Metanephros (tissue), 2 donors: ENCODE data around the gene NDUFS3. TPM values are rescaled to one million over a fixed set of nuclear protein-coding genes. Genes with fewer than 3 reads are reported as not detected.

ENCODE experiments used
- small RNA-seq: library from RNA; depleted of rRNA; stranded (forward); fragments of <200 nt; gene quantifications from one replicate; pipeline ENCODE3, GENCODE V24; 2014; ENCODE audit warnings: low replicate concordance
- total RNA-seq: library from RNA; depleted of rRNA; stranded (reverse); fragments of >200 nt; gene quantifications from one replicate; pipeline ENCODE4 v1.2.3, GENCODE V29; 2014

The NDUFS3 gene
- 52.8 TPM for total RNA-seq

DNA sequence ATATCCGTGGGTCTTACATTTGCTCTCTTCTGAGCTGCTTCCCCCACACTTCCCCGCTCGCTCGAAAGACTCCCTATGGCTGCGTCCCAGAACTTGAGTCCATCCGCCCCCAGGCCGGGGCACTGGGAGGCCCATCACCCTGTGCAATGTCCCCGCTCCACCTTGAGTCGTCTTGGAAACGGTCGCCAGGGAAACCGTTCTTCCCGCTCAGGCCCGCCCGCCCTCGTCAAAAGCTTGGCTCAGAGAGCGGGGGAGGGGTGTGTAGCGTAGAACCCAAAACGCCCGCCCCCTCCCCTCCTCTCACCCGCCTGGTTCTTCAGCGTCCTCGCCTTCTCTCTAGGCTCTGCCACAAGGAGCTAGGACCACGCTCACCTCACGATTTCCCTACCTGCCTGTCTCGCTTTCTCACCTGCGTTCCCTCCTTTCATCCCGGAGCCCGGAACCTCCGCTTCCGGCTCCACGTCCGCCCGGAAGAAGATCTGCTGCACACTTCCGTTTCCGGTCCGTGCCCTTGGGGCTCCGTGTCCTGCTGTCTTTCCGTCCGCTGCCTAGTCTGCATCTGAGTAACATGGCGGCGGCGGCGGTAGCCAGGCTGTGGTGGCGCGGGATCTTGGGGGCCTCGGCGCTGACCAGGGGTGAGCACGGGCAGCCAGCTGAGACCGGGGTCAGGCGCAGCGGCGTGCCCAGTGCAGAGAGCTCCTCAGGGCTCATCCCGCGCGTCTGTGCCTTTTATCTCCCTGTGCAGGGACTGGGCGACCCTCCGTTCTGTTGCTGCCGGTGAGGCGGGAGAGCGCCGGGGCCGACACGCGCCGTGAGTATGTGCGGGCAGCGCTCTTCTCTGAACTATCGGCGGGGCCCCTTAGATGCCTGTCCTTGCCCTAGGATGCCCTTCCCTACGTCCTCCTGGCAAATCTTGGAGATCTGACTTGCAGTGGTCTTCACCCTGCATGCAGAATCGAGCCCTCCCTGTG, at the start of gene NDUFS3, which contains the start of gene KBTBD4:
TSS of gene NDUFS3 (plus strand) at position 551 of the 971 bp plus-strand sequence. CDS start at position 569, 18 bp downstream.
TSS of gene KBTBD4 (minus strand) at position 447 of the 971 bp plus-strand sequence. CDS start at position 428, 19 bp downstream.

DNA sequence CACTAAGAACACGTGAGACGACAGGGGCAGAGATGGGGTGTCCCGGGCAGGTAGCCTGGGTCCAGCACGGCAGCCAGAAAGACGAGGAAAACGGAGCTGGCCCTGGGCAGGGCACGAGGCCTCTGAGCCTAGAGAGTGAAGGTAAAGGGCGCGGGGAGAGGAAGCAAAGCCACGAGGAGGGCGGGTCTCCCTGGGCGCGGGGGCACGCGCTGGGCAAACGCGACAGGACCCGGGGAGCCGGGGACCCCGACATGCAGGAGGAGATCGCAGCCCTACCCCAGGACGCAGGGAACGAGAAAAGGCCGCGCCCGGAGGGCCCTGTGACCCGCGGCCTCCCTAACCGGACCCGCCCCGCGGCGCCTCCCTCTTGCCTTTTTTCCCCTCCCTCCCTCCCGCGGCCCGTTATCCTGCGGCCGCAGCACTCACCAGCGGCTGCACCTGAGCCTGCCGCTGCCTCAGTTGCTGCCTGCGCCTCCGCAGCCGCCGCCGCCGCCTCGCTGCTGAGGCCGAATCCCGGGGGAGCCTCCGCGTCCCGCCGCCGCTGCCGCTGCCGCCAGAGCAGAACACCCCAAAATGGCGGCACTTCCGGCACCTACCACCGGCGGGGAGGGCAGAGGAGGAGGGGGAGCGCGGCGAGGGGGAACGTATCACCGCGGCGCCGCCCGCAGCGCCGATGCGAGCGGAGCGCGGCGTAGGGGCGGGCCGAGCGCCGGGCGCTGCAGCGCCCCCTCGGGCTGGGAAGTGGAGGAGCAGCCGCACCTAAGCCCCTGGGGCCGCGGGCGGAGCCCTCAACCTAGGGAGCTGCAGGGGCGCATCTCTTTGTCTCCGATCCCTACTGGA, 26.1 kb upstream of the NDUFS3 start, which contains the start of gene CELF1:
TSS of gene CELF1 (minus strand) at position 567 of the 840 bp plus-strand sequence. CDS start 53,609 bp downstream, outside the sequence.

DNA sequence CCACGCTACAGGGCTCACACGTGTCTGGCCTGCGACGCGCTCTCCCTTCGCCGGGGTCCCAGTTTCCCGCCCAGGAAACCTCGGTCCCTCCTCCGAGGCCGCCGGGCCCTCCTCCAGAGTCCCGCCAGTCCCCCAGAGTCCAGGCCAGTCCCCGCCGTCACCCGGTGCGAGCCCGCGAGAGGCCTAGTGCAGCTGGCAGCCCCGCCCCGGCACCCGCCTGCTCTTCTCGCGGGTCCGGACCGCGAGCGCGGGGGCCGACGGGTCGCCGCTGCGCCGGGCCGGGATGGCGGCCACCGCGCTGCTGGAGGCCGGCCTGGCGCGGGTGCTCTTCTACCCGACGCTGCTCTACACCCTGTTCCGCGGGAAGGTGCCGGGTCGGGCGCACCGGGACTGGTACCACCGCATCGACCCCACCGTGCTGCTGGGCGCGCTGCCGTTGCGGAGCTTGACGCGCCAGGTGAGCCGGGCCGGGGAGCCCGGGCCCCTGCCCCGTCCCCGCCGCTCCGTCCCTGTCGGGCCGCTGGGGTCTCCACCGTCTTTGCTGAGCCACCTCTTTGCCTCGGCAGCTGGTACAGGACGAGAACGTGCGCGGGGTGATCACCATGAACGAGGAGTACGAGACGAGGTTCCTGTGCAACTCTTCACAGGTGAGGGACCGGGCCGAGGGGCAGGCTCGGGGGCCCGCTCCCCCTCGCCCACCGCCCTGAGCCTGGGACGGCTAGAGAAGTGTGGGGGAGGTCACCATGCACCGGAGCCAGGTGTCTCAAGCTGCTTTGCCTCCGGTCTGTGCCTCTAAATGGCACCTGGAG, 13.3 kb upstream of the NDUFS3 start, which contains the start of gene PTPMT1:
TSS of gene PTPMT1 (plus strand) at position 260 of the 809 bp plus-strand sequence. CDS start at position 284, 24 bp downstream.

DNA sequence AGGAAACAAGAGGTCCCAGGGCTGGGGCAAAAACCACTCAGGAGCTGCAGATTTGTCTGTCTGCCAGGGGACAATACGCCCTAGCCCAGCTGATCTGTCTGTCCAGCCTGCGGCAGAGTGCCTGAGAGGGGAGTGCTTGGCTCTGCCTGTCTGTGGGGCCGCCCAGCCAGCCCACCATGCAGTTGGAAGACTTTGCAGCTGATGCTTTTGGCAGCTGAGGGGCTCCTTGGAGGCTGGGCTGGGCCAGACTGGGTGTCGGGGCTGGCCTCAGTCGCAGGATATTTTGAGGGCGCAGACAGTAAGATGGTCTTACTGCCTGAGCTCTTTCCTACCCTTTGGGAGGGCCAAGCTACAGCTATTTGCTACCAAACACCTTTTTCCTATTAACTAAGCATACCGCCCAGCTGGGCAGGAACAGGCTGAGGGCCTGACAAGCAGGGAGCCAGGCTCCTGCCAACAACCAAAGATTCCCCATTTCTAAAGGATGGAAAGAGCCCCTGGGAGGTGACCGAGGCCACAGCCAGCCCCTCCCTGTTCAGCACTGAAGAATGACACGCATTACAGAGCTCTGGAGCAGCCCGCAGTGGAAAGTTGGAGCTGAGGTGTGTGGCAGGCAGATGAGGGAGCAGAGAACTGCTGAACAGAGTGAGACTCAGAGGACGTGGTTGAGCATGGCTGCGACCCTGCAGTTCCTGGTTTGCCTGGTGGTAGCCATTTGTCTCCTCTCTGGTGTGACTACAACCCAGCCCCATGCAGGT, 7.4 kb downstream of the NDUFS3 start, which contains the start of gene FAM180B:
TSS of gene FAM180B (plus strand) at position 581 of the 758 bp plus-strand sequence. CDS start at position 672, 91 bp downstream.

DNA sequence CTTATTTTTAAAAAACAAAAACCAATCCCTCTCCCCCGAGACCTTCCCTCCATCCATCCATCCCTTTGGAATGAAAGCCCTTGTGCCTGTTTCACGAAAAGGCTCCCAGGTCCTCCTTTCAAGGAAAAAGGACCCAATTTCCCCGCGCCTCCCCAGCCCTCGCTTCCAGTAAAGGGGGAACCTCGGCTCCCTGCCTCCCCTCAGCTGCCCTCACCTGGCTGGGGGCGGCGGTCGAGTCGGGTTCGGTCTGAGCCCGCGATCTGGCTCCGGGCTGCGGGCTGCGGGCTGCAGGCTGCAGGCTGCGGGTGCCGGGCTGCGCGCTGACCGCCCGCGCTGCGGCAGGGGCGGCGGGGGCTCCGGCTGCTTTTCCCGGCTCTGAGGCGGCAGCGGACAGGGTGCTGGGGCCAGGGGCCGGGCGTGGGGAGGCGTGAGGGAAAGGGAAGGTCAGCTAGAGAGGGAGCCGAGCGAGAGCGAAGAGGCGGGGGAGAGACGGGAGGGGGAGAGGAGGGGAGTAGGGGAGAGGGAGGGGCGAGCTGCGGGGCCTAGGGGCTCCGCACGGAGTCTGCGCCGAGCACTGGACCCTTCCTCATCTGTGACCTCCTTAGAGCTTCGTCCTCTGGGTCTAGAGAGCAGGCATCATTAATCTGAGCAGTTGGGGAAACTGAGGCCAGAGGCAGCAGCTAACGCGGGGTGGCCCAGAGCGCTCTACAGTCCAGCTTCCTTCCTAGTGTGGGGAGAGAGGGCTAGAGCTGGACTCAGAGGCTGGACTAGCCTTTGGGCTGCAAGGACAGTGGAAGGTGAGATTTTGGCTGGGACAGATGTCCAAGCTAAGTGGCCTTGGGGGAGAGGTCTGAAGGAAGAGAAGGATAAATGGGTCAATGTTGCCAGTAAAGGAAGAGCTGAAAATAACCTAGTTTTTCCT, 15.3 kb downstream of the NDUFS3 start, which contains the start of gene C1QTNF4:
TSS of gene C1QTNF4 (minus strand) at position 478 of the 922 bp plus-strand sequence. CDS start 3,601 bp downstream, outside the sequence.

Small RNAs within 50 kb of the gene (small RNA-seq; reads per million reads assigned to genes)
- gene RN7SL652P (not detected), gene RNU5E-10P (not detected)

Other genes starting within 250 kb of the NDUFS3 start
- 0.23 TPM for gene MYBPC3, start 226.4 kb upstream of the NDUFS3 start, total RNA-seq
- gene SPI1, start 200.5 kb upstream of the NDUFS3 start, total RNA-seq, result 19.0 TPM
- 60.7 TPM for gene SLC39A13, start 170.5 kb upstream of the NDUFS3 start, total RNA-seq
- gene PSMC3, start 152.6 kb upstream of the NDUFS3 start, total RNA-seq, result 56.9 TPM
- 12.8 TPM for gene RAPSN, start 129.9 kb upstream of the NDUFS3 start, total RNA-seq
- 140 TPM for gene CELF1, start 25.9 kb upstream of the NDUFS3 start, total RNA-seq
- 53.8 TPM for gene PTPMT1, start 13.5 kb upstream of the NDUFS3 start, total RNA-seq
- gene KBTBD4, start 104 bp upstream of the NDUFS3 start, total RNA-seq, result 22.0 TPM
- gene FAM180B, start 7.6 kb downstream of the NDUFS3 start, total RNA-seq, result 0.70 TPM
- 9.6 TPM for gene C1QTNF4, start 15.3 kb downstream of the NDUFS3 start, total RNA-seq
- 49.9 TPM for gene MTCH2, start 63.5 kb downstream of the NDUFS3 start, total RNA-seq
- 4.4 TPM for gene AGBL2, start 136.3 kb downstream of the NDUFS3 start, total RNA-seq
- 141 TPM for gene FNBP4, start 188.3 kb downstream of the NDUFS3 start, total RNA-seq